IMR-90 (cell line): ENCODE measurements around the gene LDLRAD3. TPM values are rescaled to one million over a fixed set of nuclear protein-coding genes. Genes with fewer than 3 reads are reported as not detected.

Experiments used
- ATAC-seq: fragments of 200-7000 bp; cut with Tn5 transposase; 2 replicates; pipeline ENCODE4 v1.9.1; 2020; ENCODE audit warnings: low read depth, mild to moderate bottlenecking, moderate library complexity
- BruUV-seq: library from RNA; stranded (reverse); fragments of 400-500 nt; replicated peaks from 2 replicates; lab custom pipeline; 2021; lab: Mats Ljungman, UMichigan
- CTCF ChIA-PET: fragments of 300-600 bp; formaldehyde crosslinking; extraction: SDS; loops from one replicate; lab custom pipeline; 2021; ENCODE audit warnings: antibody characterized with exemption; lab: Yijun Ruan, JAX
- POLR2A ChIA-PET: fragments of 300-600 bp; sonication (Branson Sonifier 250); formaldehyde crosslinking; loops from one replicate; lab custom pipeline; 2022; ENCODE audit warnings: antibody characterized with exemption; ENCODE audit not compliant: unreplicated experiment; lab: Charles Lee
- DNase-seq: peaks from one replicate; pipeline ENCODE4 v3.0.0; 2013
- H2AFZ ChIP-seq: replicated peaks from 2 replicates; pipeline ENCODE3; 2013; ENCODE audit warnings: low read length, mild to moderate bottlenecking; ENCODE audit not compliant: poor library complexity
- H2AK5ac ChIP-seq: 2 replicates; pipeline ENCODE4 v1.6.1; 2013; ENCODE audit warnings: low read depth, low read length, inconsistent platforms
- H2AK9ac ChIP-seq: replicated peaks from 2 replicates; pipeline ENCODE3; 2013; ENCODE audit warnings: mild to moderate bottlenecking, low read depth, low read length, moderate library complexity; ENCODE audit not compliant: poor library complexity
- H2BK120ac ChIP-seq: 2 replicates; pipeline ENCODE4 v1.6.1; 2013; ENCODE audit warnings: low read depth, low read length, inconsistent platforms
- H2BK15ac ChIP-seq: 3 replicates; pipeline ENCODE4 v1.6.1; 2013; ENCODE audit warnings: low read depth, low read length, inconsistent platforms
- H2BK20ac ChIP-seq: 2 replicates; pipeline ENCODE4 v1.6.1; 2013; ENCODE audit warnings: low read depth, mild to moderate bottlenecking, inconsistent platforms, low read length, moderate library complexity
- H2BK5ac ChIP-seq: 2 replicates; pipeline ENCODE4 v1.6.1; 2013; ENCODE audit warnings: mild to moderate bottlenecking, low read depth, low read length, inconsistent platforms; ENCODE audit not compliant: poor library complexity, severe bottlenecking
- H3K14ac ChIP-seq: replicated peaks from 2 replicates; pipeline ENCODE4 v1.6.1; 2013; ENCODE audit warnings: low read depth, low read length, inconsistent platforms
- H3K18ac ChIP-seq: 2 replicates; pipeline ENCODE4 v1.6.1; 2013; ENCODE audit warnings: low read depth, low read length, control low read depth
- H3K23ac ChIP-seq: 2 replicates; pipeline ENCODE4 v1.6.1; 2013; ENCODE audit warnings: low read depth, low read length, inconsistent platforms
- H3K27ac ChIP-seq: 2 replicates; pipeline ENCODE4 v1.5.1; 2013; ENCODE audit warnings: mild to moderate bottlenecking, control low read depth, low read length; ENCODE audit not compliant: insufficient read depth
- H3K27me3 ChIP-seq: 2 replicates; pipeline ENCODE4 v1.6.1; 2013; ENCODE audit warnings: low read length; ENCODE audit not compliant: control insufficient read depth, insufficient read depth
- H3K36me3 ChIP-seq: 2 replicates; pipeline ENCODE4 v1.6.1; 2013; ENCODE audit warnings: low read length, mixed read lengths; ENCODE audit not compliant: control insufficient read depth, insufficient read depth
- H3K4ac ChIP-seq: 2 replicates; pipeline ENCODE4 v1.6.1; 2013; ENCODE audit warnings: low read depth, low read length, inconsistent platforms
- H3K4me1 ChIP-seq: 2 replicates; pipeline ENCODE4 v1.6.1; 2013; ENCODE audit warnings: low read length, mixed read lengths; ENCODE audit not compliant: control insufficient read depth, insufficient read depth
- H3K4me2 ChIP-seq: 2 replicates; pipeline ENCODE4 v1.6.1; 2013; ENCODE audit warnings: low read depth, mild to moderate bottlenecking, control low read depth, low read length, moderate library complexity
- H3K4me3 ChIP-seq: 2 replicates; pipeline ENCODE4 v1.5.1; 2013; ENCODE audit warnings: low read depth, mild to moderate bottlenecking, control low read depth, low read length, moderate library complexity; ENCODE audit not compliant: insufficient read depth
- H3K56ac ChIP-seq: 2 replicates; pipeline ENCODE4 v1.6.1; 2013; ENCODE audit warnings: low read length, inconsistent platforms; ENCODE audit not compliant: insufficient read depth; ENCODE audit errors: extremely low read depth
- H3K79me1 ChIP-seq, 2 experiments: 2 replicates each; pipeline ENCODE4 v1.6.1; 2013; ENCODE audit warnings: low read length in 2 of 2, inconsistent platforms in 1 of 2, low read depth in 1 of 2
- H3K9ac ChIP-seq: 2 replicates; pipeline ENCODE4 v1.6.1; 2013; ENCODE audit warnings: low read depth, low read length, control low read depth
- H3K9me1 ChIP-seq: 2 replicates; pipeline ENCODE4 v1.6.1; 2013; ENCODE audit warnings: low read length, inconsistent platforms; ENCODE audit not compliant: insufficient read depth
- H3K9me3 ChIP-seq: 2 replicates; pipeline ENCODE4 v1.6.1; 2013; ENCODE audit warnings: low read length; ENCODE audit not compliant: control insufficient read depth, insufficient read depth
- H4K20me1 ChIP-seq: 2 replicates; pipeline ENCODE4 v1.6.1; 2013; ENCODE audit warnings: low read length, inconsistent platforms; ENCODE audit not compliant: insufficient read depth
- H4K5ac ChIP-seq: 2 replicates; pipeline ENCODE4 v1.6.1; 2013; ENCODE audit warnings: mild to moderate bottlenecking, low read depth, low read length, control low read depth
- H4K8ac ChIP-seq, 2 experiments: 2 replicates each; pipeline ENCODE4 v1.6.1; 2013; ENCODE audit warnings: low read depth in 2 of 2, low read length in 2 of 2, control low read depth in 1 of 2, inconsistent platforms in 1 of 2
- H4K91ac ChIP-seq: 2 replicates; pipeline ENCODE4 v1.6.1; 2013; ENCODE audit warnings: low read depth, low read length, inconsistent platforms; ENCODE audit not compliant: insufficient read depth
- CEBPB ChIP-seq: IDR thresholded peaks from 2 replicates; pipeline ENCODE4 v1.6.1; 2012; ENCODE audit warnings: low read depth, low read length, improper control_type of control experiment
- CHD1 ChIP-seq: IDR thresholded peaks from 2 replicates; pipeline ENCODE4 v1.6.1; 2012; ENCODE audit warnings: low read depth, low read length, improper control_type of control experiment
- CTCF ChIP-seq: conservative IDR thresholded peaks from 2 replicates; pipeline ENCODE4 v1.5.1; 2012; ENCODE audit warnings: mild to moderate bottlenecking, low read depth, low read length, improper control_type of control experiment
- ELK1 ChIP-seq: fragments of 150-350 bp; IDR thresholded peaks from 2 replicates; pipeline ENCODE4 v1.6.1; 2016; ENCODE audit warnings: low read depth, mild to moderate bottlenecking, low read length, moderate library complexity, borderline replicate concordance
- FOS ChIP-seq: fragments of 150-350 bp; IDR thresholded peaks from 2 replicates; pipeline ENCODE4 v1.6.1; 2016; ENCODE audit warnings: low read depth, low read length
- MAFK ChIP-seq: IDR thresholded peaks from 2 replicates; pipeline ENCODE4 v1.6.1; 2012; ENCODE audit warnings: low read depth, low read length, improper control_type of control experiment
- MAZ ChIP-seq: IDR thresholded peaks from 2 replicates; pipeline ENCODE4 v1.6.1; 2012; ENCODE audit warnings: low read depth, mild to moderate bottlenecking, low read length, improper control_type of control experiment, moderate library complexity, borderline replicate concordance
- MXI1 ChIP-seq: IDR thresholded peaks from 2 replicates; pipeline ENCODE4 v1.6.1; 2012; ENCODE audit warnings: low read depth, mild to moderate bottlenecking, low read length, moderate library complexity, borderline replicate concordance
- NFE2L2 ChIP-seq: fragments of 150-350 bp; IDR thresholded peaks from 2 replicates; pipeline ENCODE4 v1.6.1; 2016; ENCODE audit warnings: low read depth, mild to moderate bottlenecking, low read length
- RAD21 ChIP-seq: IDR thresholded peaks from 2 replicates; pipeline ENCODE4 v1.6.1; 2012; ENCODE audit warnings: low read length, improper control_type of control experiment
- RCOR1 ChIP-seq: IDR thresholded peaks from 2 replicates; pipeline ENCODE4 v1.6.1; 2012; ENCODE audit warnings: mild to moderate bottlenecking, low read length, improper control_type of control experiment; ENCODE audit not compliant: insufficient replicate concordance
- RFX5 ChIP-seq: IDR thresholded peaks from 2 replicates; pipeline ENCODE4 v1.8.0; 2012; ENCODE audit warnings: low read depth, mild to moderate bottlenecking, low read length, moderate library complexity
- SMC3 ChIP-seq: fragments of 150-350 bp; IDR thresholded peaks from 2 replicates; pipeline ENCODE4 v1.6.1; 2016; ENCODE audit warnings: low read depth, mild to moderate bottlenecking, antibody characterized with exemption, low read length, moderate library complexity
- WGBS, 2 experiments: methylation state at CpG; one replicate each; pipeline versions ENCODE4 v1.1.5 to v1.1.7; 2013; ENCODE audit warnings: missing lambda C conversion rate in 2 of 2; ENCODE audit not compliant: insufficient read length in 1 of 2; ENCODE audit errors: extremely low coverage in 2 of 2; 5-methylcytosine and 5-hydroxymethylcytosine counted together
- dilution Hi-C: fragments of 300-500 bp; cut with HindIII; formaldehyde crosslinking; loops from one replicate; pipeline ENCODE4 v1.14.3; 2018; ENCODE audit warnings: low sequenced_read_pairs; ENCODE audit not compliant: unreplicated experiment
- in situ Hi-C: fragments of 300-500 bp; cut with MboI; formaldehyde crosslinking; loops from 3 replicates; pipeline ENCODE4 v1.14.3; 2019; ENCODE audit warnings: low sequenced_read_pairs, inconsistent platforms, mixed read lengths
- intact Hi-C: fragments of 100-400 bp; cut with micrococcal nuclease; formaldehyde crosslinking; loops from 2 replicates; pipeline ENCODE4 v1.10.0; 2022
- polyA plus RNA-seq, 3 experiments: library from polyadenylated mRNA; depleted of rRNA; stranded (reverse); fragments of >200 nt; gene quantifications; 2 replicates each; pipeline ENCODE4 v1.2.3, GENCODE V29; 2012; ENCODE audit warnings: low replicate concordance in 1 of 3
- total RNA-seq: library from RNA; depleted of rRNA; stranded (reverse); fragments of >200 nt; gene quantifications from 2 replicates; pipeline ENCODE4 v1.2.3, GENCODE V29; 2012
- TF ChIP-seq, protein P1 (sequence below): fragments of 150-350 bp; IDR thresholded peaks from 2 replicates; pipeline ENCODE4 v1.6.1; 2017; ENCODE audit warnings: mild to moderate bottlenecking, antibody characterized with exemption, low read length, low read depth

Gene LDLRAD3
- total and polyA plus RNA-seq, 2 of the 4 experiments (the other 2 are of a cell fraction) = 2.7 to 6.4 TPM

- Histone ChIP-seq H2BK5ac (no peak overlapping the region), H4K5ac (no peak overlapping the region), H3K9me3 (no peaks in the 10 kb centered on the region), H2AK9ac (no peak overlapping the region), H3K9me1 (peaks cover 3% of the 10 kb centered on the region; the same call in 1 of the 2 replicates), H3K27me3 (no peaks in the 10 kb centered on the region), H3K14ac (no peak overlapping the region), H3K18ac (no peak overlapping the region), H3K56ac (no peak overlapping the region; the same call in 1 of the 2 replicates), H2AK5ac (no peak overlapping the region), H3K4ac (no peak overlapping the region), H3K36me3 (no peaks in the 10 kb centered on the region), H3K27ac (no peak overlapping the region), H3K4me2 (no peak overlapping the region), H2AFZ (no peak overlapping the region), H2BK120ac (no peak overlapping the region), H4K91ac (no peak overlapping the region), H2BK20ac (no peak overlapping the region), H3K4me3 (no peak overlapping the region), H3K9ac (no peak overlapping the region), H2BK15ac (no peak overlapping the region), H3K23ac (no peak overlapping the region), H3K79me1 (peaks cover 0 to 21% of the 10 kb centered on the region in 2 experiments; a peak in 3 of 4 replicates), H4K8ac (no peak overlapping the region), H3K4me1 (peaks cover 12% of the 10 kb centered on the region), H4K20me1 (no peaks in the 10 kb centered on the region)
- WGBS, 2 experiments = no CpG with 5 or more reads among the region's 3 CpGs
- POLR2A ChIA-PET = no interaction called here
- intact Hi-C loops (loop anchor here (10.0 kb wide), 1 partner anchor 214 kb away; no protein-coding TSS in a partner anchor), in situ Hi-C loops (loop anchor here (10.0 kb wide), 1 partner anchor 226 kb away; no protein-coding TSS in a partner anchor), dilution Hi-C loops (no loop called here)
- no TSS peak for BruUV-seq
- CTCF ChIA-PET = interaction anchor here (0.7 to 1.8 kb wide), 3 partner anchors 15 to 216 kb away, joined by 3 to 5 read pairs (median 4); no protein-coding TSS in a partner anchor
- DNase-seq (no peak), ATAC-seq (no peak)
- TF ChIP-seq FOS (no peak), CEBPB (no peak), RFX5 (no peak), RAD21 (no peak), CTCF (no peak), SMC3 (no peak), NFE2L2 (no peak), MAZ (no peak), RCOR1 (no peak), MAFK (no peak), MXI1 (no peak), CHD1 (no peak), ELK1 (no peak)
- TF ChIP-seq, protein P1, sequence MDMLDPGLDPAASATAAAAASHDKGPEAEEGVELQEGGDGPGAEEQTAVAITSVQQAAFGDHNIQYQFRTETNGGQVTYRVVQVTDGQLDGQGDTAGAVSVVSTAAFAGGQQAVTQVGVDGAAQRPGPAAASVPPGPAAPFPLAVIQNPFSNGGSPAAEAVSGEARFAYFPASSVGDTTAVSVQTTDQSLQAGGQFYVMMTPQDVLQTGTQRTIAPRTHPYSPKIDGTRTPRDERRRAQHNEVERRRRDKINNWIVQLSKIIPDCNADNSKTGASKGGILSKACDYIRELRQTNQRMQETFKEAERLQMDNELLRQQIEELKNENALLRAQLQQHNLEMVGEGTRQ = no peak
These were observed 94.7 kb downstream of the LDLRAD3 start for GRCh38 chr11:36038541-36038940.
